NCI-H510A (cell line): ENCODE results near the gene RAB7B.

Experiments
- DNase-seq: peaks from one replicate; lab custom pipeline; 2025; lab: John Stamatoyannopoulos, UW

Gene RAB7B

GRCh38 chr1:206022766-206023165 is 19.6 kb upstream of the RAB7B start:
- DNase-seq = no peak

GRCh38 chr1:206021626-206022365 is 18.6 kb upstream of the RAB7B start:
- DNase-seq = no peak

- DNase-seq = no peak
These were observed 17.9 kb upstream of the RAB7B start for GRCh38 chr1:206021008-206021625.

- no peak for DNase-seq
These were observed 17.3 kb upstream of the RAB7B start for GRCh38 chr1:206020393-206021007.

- DNase-seq = no peak
These were observed 11.9 kb upstream of the RAB7B start for GRCh38 chr1:206015071-206015470.

GRCh38 chr1:206014601-206015000 is 11.4 kb upstream of the RAB7B start:
- no peak for DNase-seq

GRCh38 chr1:206013026-206013795 is 10.0 kb upstream of the RAB7B start:
- DNase-seq = no peak

- no peak for DNase-seq
These were observed 9.1 kb upstream of the RAB7B start for GRCh38 chr1:206012086-206012859.

- no peak for DNase-seq
These were observed 7.9 kb upstream of the RAB7B start for GRCh38 chr1:206011057-206011456.

GRCh38 chr1:206010060-206010459 is 6.9 kb upstream of the RAB7B start:
- no peak for DNase-seq

GRCh38 chr1:206006946-206007345 is 3.8 kb upstream of the RAB7B start:
- no peak for DNase-seq

- no peak for DNase-seq
These were observed 2.6 kb upstream of the RAB7B start for GRCh38 chr1:206005778-206006180.

- no peak for DNase-seq
These were observed 2.0 kb upstream of the RAB7B start for GRCh38 chr1:206005234-206005633.

GRCh38 chr1:206004826-206005225 is 1.6 kb upstream of the RAB7B start:
- no peak for DNase-seq

GRCh38 chr1:206003854-206004800 is 932 bp upstream of the RAB7B start:
- DNase-seq = no peak

GRCh38 chr1:206002160-206002559 is 1.0 kb downstream of the RAB7B start:
- no peak for DNase-seq

- no peak for DNase-seq
These were observed 1.7 kb downstream of the RAB7B start for GRCh38 chr1:206001476-206001888.

- DNase-seq = no peak
These were observed 2.4 kb downstream of the RAB7B start for GRCh38 chr1:206000641-206001339.

GRCh38 chr1:205998457-205999241 is 4.5 kb downstream of the RAB7B start:
- DNase-seq = no peak
